Activated CD8-positive, alpha-beta T cell treated with anti-CD3 and anti-CD28 coated beads for 36 hours (primary cell): ENCODE data around the gene CPN2. TPM values are rescaled to one million over a fixed set of nuclear protein-coding genes. Genes with fewer than 3 reads are reported as not detected.

ENCODE experiments used
- ATAC-seq: fragments of 200-7000 bp; cut with Tn5 transposase; one replicate; pipeline ENCODE4 v1.10.0; 2021; ENCODE audit warnings: mild to moderate bottlenecking, moderate library complexity
- CTCF ChIA-PET: fragments of 350-600 bp; sonication (Branson Sonifier 250); formaldehyde crosslinking; loops from one replicate; lab custom pipeline; 2021; ENCODE audit warnings: antibody characterized with exemption; lab: Charles Lee
- POLR2A ChIA-PET: fragments of 350-600 bp; sonication (Branson Sonifier 250); formaldehyde crosslinking; loops from one replicate; lab custom pipeline; 2021; ENCODE audit warnings: antibody characterized with exemption; lab: Charles Lee
- DNase-seq: peaks from one replicate; pipeline ENCODE4 v3.0.0-alpha.2; 2020
- H3K27ac Mint-ChIP-seq: one replicate; pipeline ENCODE4 v1.8.0; 2021; ENCODE audit warnings: mild to moderate bottlenecking, mixed read lengths
- H3K27me3 Mint-ChIP-seq: one replicate; pipeline ENCODE4 v1.8.0; 2021; ENCODE audit warnings: mixed read lengths
- H3K36me3 Mint-ChIP-seq: one replicate; pipeline ENCODE4 v1.8.0; 2021; ENCODE audit warnings: low read depth, mixed read lengths
- H3K4me1 Mint-ChIP-seq: one replicate; pipeline ENCODE4 v1.8.0; 2021; ENCODE audit warnings: low read depth, mixed read lengths
- H3K4me3 Mint-ChIP-seq: one replicate; pipeline ENCODE4 v1.8.0; 2021; ENCODE audit warnings: mild to moderate bottlenecking, moderate library complexity, mixed read lengths
- H3K9me3 Mint-ChIP-seq: one replicate; pipeline ENCODE4 v1.8.0; 2021; ENCODE audit warnings: mixed read lengths
- intact Hi-C: fragments of 100-400 bp; cut with micrococcal nuclease; formaldehyde crosslinking; loops from one replicate; pipeline ENCODE4 v1.10.0; 2022
- total RNA-seq, 2 experiments: library from RNA; stranded (reverse); gene quantifications; one replicate each; pipeline ENCODE4 v1.2.3, GENCODE V29; 2021
- TF ChIP-seq, protein P1 (sequence below): fragments of 200-600 bp; IDR thresholded peaks from one replicate; pipeline ENCODE4 v1.8.0; 2022; ENCODE audit warnings: antibody characterized with exemption, mild to moderate bottlenecking

The CPN2 gene
- total RNA-seq, 2 experiments from 2014 or later = not detected

DNA sequence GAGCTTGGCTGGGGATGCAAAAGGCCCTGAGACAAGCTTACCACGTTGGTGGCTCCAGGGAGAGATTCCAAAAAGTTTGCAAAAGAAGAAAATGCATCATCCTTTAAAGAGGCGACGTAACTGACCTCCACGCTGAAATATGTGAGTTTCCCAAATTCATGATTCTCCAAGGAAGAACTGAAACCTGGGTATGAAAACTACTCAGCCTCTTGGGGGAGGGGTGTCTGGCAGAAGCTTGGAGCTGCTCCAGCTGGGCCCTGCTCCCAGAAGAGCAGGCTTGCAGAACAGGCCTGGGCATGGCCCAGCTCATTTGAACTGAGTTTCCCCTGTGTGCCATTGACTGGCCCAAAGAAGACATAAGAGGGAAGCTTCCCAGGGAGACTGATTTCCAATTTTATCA, 20.5 kb downstream of the CPN2 start:
- Mint-ChIP-seq H3K27me3 (peaks cover 18% of the 10 kb centered on the region), H3K36me3 (no peaks in the 10 kb centered on the region), H3K4me3 (no peak overlapping the region), H3K4me1 (no peaks in the 10 kb centered on the region), H3K9me3 (no peaks in the 10 kb centered on the region), H3K27ac (no peak overlapping the region)
- POLR2A ChIA-PET = interaction anchor here (1.1 kb wide), 1 partner anchor 29 kb away, joined by 3 read pairs; no protein-coding TSS in a partner anchor
- intact Hi-C loops = no loop called here
- ATAC-seq (no peak), DNase-seq (no peak)
- TF ChIP-seq, protein P1, sequence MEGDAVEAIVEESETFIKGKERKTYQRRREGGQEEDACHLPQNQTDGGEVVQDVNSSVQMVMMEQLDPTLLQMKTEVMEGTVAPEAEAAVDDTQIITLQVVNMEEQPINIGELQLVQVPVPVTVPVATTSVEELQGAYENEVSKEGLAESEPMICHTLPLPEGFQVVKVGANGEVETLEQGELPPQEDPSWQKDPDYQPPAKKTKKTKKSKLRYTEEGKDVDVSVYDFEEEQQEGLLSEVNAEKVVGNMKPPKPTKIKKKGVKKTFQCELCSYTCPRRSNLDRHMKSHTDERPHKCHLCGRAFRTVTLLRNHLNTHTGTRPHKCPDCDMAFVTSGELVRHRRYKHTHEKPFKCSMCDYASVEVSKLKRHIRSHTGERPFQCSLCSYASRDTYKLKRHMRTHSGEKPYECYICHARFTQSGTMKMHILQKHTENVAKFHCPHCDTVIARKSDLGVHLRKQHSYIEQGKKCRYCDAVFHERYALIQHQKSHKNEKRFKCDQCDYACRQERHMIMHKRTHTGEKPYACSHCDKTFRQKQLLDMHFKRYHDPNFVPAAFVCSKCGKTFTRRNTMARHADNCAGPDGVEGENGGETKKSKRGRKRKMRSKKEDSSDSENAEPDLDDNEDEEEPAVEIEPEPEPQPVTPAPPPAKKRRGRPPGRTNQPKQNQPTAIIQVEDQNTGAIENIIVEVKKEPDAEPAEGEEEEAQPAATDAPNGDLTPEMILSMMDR = no peak
- CTCF ChIA-PET = interaction anchor here (1.4 to 4.6 kb wide), 2 partner anchors 13 to 15 kb away, joined by 5 to 35 read pairs; no protein-coding TSS in a partner anchor

GRCh38 chr3:194330160-194330559, 21.0 kb downstream of the CPN2 start:
- Mint-ChIP-seq H3K4me1 (no peaks in the 10 kb centered on the region), H3K9me3 (no peaks in the 10 kb centered on the region), H3K27ac (no peak overlapping the region), H3K27me3 (peaks cover 18% of the 10 kb centered on the region), H3K4me3 (no peak overlapping the region), H3K36me3 (no peaks in the 10 kb centered on the region)
- ChIA-PET CTCF (interaction anchor here (1.3 to 4.6 kb wide), 3 partner anchors 11 to 14 kb away, joined by 4 to 35 read pairs (median 5); no protein-coding TSS in a partner anchor), POLR2A (interaction anchor here (1.1 kb wide), 1 partner anchor 28 kb away, joined by 3 read pairs; no protein-coding TSS in a partner anchor)
- ATAC-seq = no peak
- intact Hi-C loops = no loop called here
- DNase-seq = no peak
- TF ChIP-seq, protein P1 = no peak

DNA sequence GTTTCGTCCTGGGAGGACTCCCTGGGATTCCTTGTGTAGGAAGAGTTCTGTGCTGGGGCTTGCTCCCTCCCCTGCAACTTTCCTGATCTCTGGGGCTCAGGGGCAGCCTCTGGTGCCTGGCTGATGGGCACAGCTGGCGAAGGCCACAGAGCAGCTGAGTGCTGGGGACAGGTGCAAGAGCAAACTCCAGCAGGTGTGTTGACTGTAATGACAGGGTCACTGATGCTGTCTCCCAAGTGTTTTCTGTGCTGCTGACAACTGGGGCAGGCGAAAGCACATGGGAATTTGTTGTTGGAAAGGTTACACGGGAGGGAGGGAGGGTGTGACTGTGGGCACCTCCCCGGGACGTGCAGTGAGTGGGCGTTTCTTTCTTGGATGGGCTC, 21.6 kb downstream of the CPN2 start:
- Mint-ChIP-seq H3K9me3 (no peaks in the 10 kb centered on the region), H3K27me3 (peaks cover 18% of the 10 kb centered on the region), H3K4me1 (no peaks in the 10 kb centered on the region), H3K36me3 (no peaks in the 10 kb centered on the region), H3K4me3 (no peak overlapping the region), H3K27ac (no peak overlapping the region)
- no peak for DNase-seq
- TF ChIP-seq, protein P1 = no peak
- POLR2A ChIA-PET = interaction anchor here (0.6 to 1.1 kb wide), 2 partner anchors 28 to 423 kb away, joined by 3 read pairs; no protein-coding TSS in a partner anchor
- intact Hi-C loops = no loop called here
- ATAC-seq = no peak
- CTCF ChIA-PET = interaction anchor here (0.9 to 4.6 kb wide), 7 partner anchors 11 to 77 kb away, joined by 3 to 35 read pairs (median 4); no protein-coding TSS in a partner anchor

DNA sequence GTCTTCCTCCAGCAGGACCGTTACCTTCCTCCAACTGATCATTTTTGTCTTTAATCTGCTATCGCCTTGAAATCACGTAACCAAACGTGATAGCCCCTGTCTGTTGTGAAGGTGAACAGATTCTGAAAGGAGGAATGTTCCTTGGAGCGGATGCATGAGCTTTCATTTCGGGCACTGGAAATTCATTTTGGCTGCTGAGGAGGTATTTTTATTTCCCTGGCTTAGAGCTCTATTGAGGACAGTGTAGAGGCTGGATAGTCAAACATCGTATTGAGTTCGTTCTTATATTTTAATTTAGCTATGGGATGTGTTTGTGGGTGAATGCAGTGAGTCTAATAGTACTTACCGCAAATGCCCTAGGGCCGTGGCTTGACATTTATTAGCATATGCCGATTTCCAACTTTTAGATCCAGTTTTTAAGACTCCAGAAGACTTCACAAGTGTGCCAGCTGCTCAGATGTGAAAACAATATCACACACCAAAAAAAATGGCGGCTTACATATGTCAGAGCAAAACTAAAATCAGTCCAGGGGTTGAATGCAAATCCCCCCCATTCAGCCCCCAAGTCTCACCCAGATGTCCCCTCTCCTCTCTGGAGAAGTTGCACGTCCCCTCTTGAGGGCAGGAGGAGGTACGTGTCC, 22.1 kb downstream of the CPN2 start:
- Mint-ChIP-seq H3K4me3 (no peak overlapping the region), H3K36me3 (no peaks in the 10 kb centered on the region), H3K9me3 (no peaks in the 10 kb centered on the region), H3K27ac (no peak overlapping the region), H3K27me3 (peaks cover 18% of the 10 kb centered on the region), H3K4me1 (no peaks in the 10 kb centered on the region)
- CTCF ChIA-PET = interaction anchor here (0.9 to 4.6 kb wide), 8 partner anchors 12 to 77 kb away, joined by 3 to 35 read pairs (median 4); no protein-coding TSS in a partner anchor
- ATAC-seq (no peak), DNase-seq (no peak)
- intact Hi-C loops = no loop called here
- TF ChIP-seq, protein P1 = no peak
- POLR2A ChIA-PET = interaction anchor here (0.6 to 1.2 kb wide), 2 partner anchors 8 to 423 kb away, joined by 3 read pairs; no protein-coding TSS in a partner anchor
